GM23338 (cell line): ENCODE results near the gene MAPK6. TPM values are rescaled to one million over a fixed set of nuclear protein-coding genes. Genes with fewer than 3 reads are reported as not detected.

Experiments used
- ATAC-seq: fragments of 200-7000 bp; cut with Tn5 transposase; 3 replicates; pipeline ENCODE4 v1.9.1; 2020
- DNase-seq: peaks from one replicate; pipeline ENCODE4 v3.0.0-alpha.2; 2015; ENCODE audit warnings: low spot score
- H2AFZ ChIP-seq: fragments of 200-600 bp; sonication (generic); 2 replicates; pipeline ENCODE4 v1.8.0; 2016; ENCODE audit warnings: antibody characterized with exemption, mild to moderate bottlenecking, moderate library complexity
- H3F3A ChIP-seq: fragments of 200-600 bp; sonication (generic); replicated peaks from 2 replicates; pipeline ENCODE4 v1.8.0; 2017; ENCODE audit warnings: antibody characterized with exemption, mixed run types, low read depth
- H3K27ac ChIP-seq: fragments of 200-600 bp; sonication (generic); 2 replicates; pipeline ENCODE4 v1.6.1; 2016; ENCODE audit warnings: low read depth
- H3K27me3 ChIP-seq: fragments of 200-600 bp; sonication (generic); 2 replicates; pipeline ENCODE4 v1.8.0; 2016; ENCODE audit warnings: mild to moderate bottlenecking, mixed run types, moderate library complexity; ENCODE audit not compliant: insufficient read depth
- H3K36me3 ChIP-seq: fragments of 200-600 bp; sonication (generic); 2 replicates; pipeline ENCODE4 v1.8.0; 2016; ENCODE audit warnings: mild to moderate bottlenecking; ENCODE audit not compliant: insufficient read depth
- H3K4me1 ChIP-seq: fragments of 200-600 bp; sonication (generic); 2 replicates; pipeline ENCODE4 v1.8.0; 2016; ENCODE audit warnings: mild to moderate bottlenecking, moderate library complexity; ENCODE audit not compliant: insufficient read depth
- H3K4me2 ChIP-seq: fragments of 200-600 bp; sonication (generic); 2 replicates; pipeline ENCODE4 v1.7.1; 2017; ENCODE audit warnings: mixed run types
- H3K4me3 ChIP-seq: fragments of 200-600 bp; sonication (generic); 2 replicates; pipeline ENCODE4 v1.6.1; 2016; ENCODE audit warnings: mixed run types
- H3K79me2 ChIP-seq: fragments of 200-600 bp; sonication (generic); replicated peaks from 2 replicates; pipeline ENCODE4 v1.8.0; 2017; ENCODE audit warnings: mild to moderate bottlenecking; ENCODE audit not compliant: insufficient read depth
- H3K9me2 ChIP-seq: fragments of 200-600 bp; sonication (generic); 2 replicates; pipeline ENCODE4 v1.8.0; 2017; ENCODE audit not compliant: insufficient read depth
- H4K20me1 ChIP-seq: fragments of 200-600 bp; sonication (generic); replicated peaks from 2 replicates; pipeline ENCODE4 v1.8.0; 2017; ENCODE audit warnings: mild to moderate bottlenecking; ENCODE audit not compliant: insufficient read depth
- H3K27ac Mint-ChIP-seq: 2 replicates; pipeline ENCODE4 v1.8.0; 2020; ENCODE audit warnings: inconsistent platforms, mild to moderate bottlenecking, moderate library complexity, mixed read lengths
- H3K27me3 Mint-ChIP-seq: 3 replicates; pipeline ENCODE4 v1.8.0; 2022; ENCODE audit warnings: low read depth, mild to moderate bottlenecking, moderate library complexity, mixed read lengths, inconsistent platforms; ENCODE audit not compliant: insufficient read depth, poor library complexity
- H3K36me3 Mint-ChIP-seq: 3 replicates; pipeline ENCODE4 v1.8.0; 2021; ENCODE audit warnings: low read depth, mild to moderate bottlenecking, inconsistent platforms, moderate library complexity, mixed read lengths
- H3K4me1 Mint-ChIP-seq: 3 replicates; pipeline ENCODE4 v1.8.0; 2020; ENCODE audit warnings: mild to moderate bottlenecking, inconsistent platforms, mixed read lengths
- H3K4me3 Mint-ChIP-seq: 3 replicates; pipeline ENCODE4 v1.8.0; 2021; ENCODE audit warnings: moderate library complexity, mild to moderate bottlenecking, inconsistent platforms, mixed read lengths
- H3K9me3 Mint-ChIP-seq: 3 replicates; pipeline ENCODE4 v1.8.0; 2020; ENCODE audit warnings: moderate library complexity, mild to moderate bottlenecking, inconsistent platforms, mixed read lengths
- polyA plus RNA-seq: library from polyadenylated mRNA; unstranded; fragments of >200 nt; fragmentation: Nextera tagmentation; extraction: Ambion mirVana; gene quantifications from 2 replicates; pipeline ENCODE4 v1.2.1, GENCODE V29; 2016
- total RNA-seq: library from RNA; depleted of rRNA; stranded (reverse); fragments of >200 nt; shearing (Covaris generic); gene quantifications from 2 replicates; pipeline ENCODE4 v1.2.3, GENCODE V29; 2014
- TF ChIP-seq, protein P1 (sequence below): IDR thresholded peaks from 2 replicates; pipeline ENCODE4 v1.6.1; 2016; ENCODE audit warnings: antibody characterized with exemption
- TF ChIP-seq, protein P2 (sequence below): IDR thresholded peaks from one replicate; pipeline ENCODE4 v1.6.1; 2018; ENCODE audit warnings: antibody characterized with exemption; ENCODE audit not compliant: unreplicated experiment
- TF ChIP-seq, protein P3 (sequence below): fragments of 250-450 bp; sonication (Bioruptor Pico); IDR thresholded peaks from 2 replicates; pipeline ENCODE4 v1.5.0; 2020; ENCODE audit warnings: mild to moderate bottlenecking, moderate library complexity

Gene MAPK6
- total and polyA plus RNA-seq, 2 experiments from 2014 or later, result 40.9 to 92.3 TPM

GRCh38 chr15:52008359-52008697, 10.7 kb upstream of the MAPK6 start:
- Histone ChIP-seq H2AFZ (no peak overlapping the region), H3K27me3 (no peaks in the 10 kb centered on the region), H4K20me1 (no peaks in the 10 kb centered on the region), H3K4me1 (no peaks in the 10 kb centered on the region), H3K4me2 (no peak overlapping the region), H3K79me2 (no peaks in the 10 kb centered on the region), H3K36me3 (no peaks in the 10 kb centered on the region), H3K27ac (no peak overlapping the region), H3K9me2 (no peaks in the 10 kb centered on the region; the same call in 1 of the 2 replicates), H3K4me3 (no peak overlapping the region), H3F3A (no peaks in the 10 kb centered on the region)
- no peak for ATAC-seq
- TF ChIP-seq, protein P1, sequence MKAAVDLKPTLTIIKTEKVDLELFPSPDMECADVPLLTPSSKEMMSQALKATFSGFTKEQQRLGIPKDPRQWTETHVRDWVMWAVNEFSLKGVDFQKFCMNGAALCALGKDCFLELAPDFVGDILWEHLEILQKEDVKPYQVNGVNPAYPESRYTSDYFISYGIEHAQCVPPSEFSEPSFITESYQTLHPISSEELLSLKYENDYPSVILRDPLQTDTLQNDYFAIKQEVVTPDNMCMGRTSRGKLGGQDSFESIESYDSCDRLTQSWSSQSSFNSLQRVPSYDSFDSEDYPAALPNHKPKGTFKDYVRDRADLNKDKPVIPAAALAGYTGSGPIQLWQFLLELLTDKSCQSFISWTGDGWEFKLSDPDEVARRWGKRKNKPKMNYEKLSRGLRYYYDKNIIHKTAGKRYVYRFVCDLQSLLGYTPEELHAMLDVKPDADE, result no peak
- TF ChIP-seq, protein P2, sequence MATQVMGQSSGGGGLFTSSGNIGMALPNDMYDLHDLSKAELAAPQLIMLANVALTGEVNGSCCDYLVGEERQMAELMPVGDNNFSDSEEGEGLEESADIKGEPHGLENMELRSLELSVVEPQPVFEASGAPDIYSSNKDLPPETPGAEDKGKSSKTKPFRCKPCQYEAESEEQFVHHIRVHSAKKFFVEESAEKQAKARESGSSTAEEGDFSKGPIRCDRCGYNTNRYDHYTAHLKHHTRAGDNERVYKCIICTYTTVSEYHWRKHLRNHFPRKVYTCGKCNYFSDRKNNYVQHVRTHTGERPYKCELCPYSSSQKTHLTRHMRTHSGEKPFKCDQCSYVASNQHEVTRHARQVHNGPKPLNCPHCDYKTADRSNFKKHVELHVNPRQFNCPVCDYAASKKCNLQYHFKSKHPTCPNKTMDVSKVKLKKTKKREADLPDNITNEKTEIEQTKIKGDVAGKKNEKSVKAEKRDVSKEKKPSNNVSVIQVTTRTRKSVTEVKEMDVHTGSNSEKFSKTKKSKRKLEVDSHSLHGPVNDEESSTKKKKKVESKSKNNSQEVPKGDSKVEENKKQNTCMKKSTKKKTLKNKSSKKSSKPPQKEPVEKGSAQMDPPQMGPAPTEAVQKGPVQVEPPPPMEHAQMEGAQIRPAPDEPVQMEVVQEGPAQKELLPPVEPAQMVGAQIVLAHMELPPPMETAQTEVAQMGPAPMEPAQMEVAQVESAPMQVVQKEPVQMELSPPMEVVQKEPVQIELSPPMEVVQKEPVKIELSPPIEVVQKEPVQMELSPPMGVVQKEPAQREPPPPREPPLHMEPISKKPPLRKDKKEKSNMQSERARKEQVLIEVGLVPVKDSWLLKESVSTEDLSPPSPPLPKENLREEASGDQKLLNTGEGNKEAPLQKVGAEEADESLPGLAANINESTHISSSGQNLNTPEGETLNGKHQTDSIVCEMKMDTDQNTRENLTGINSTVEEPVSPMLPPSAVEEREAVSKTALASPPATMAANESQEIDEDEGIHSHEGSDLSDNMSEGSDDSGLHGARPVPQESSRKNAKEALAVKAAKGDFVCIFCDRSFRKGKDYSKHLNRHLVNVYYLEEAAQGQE, result no peak
- TF ChIP-seq, protein P3, sequence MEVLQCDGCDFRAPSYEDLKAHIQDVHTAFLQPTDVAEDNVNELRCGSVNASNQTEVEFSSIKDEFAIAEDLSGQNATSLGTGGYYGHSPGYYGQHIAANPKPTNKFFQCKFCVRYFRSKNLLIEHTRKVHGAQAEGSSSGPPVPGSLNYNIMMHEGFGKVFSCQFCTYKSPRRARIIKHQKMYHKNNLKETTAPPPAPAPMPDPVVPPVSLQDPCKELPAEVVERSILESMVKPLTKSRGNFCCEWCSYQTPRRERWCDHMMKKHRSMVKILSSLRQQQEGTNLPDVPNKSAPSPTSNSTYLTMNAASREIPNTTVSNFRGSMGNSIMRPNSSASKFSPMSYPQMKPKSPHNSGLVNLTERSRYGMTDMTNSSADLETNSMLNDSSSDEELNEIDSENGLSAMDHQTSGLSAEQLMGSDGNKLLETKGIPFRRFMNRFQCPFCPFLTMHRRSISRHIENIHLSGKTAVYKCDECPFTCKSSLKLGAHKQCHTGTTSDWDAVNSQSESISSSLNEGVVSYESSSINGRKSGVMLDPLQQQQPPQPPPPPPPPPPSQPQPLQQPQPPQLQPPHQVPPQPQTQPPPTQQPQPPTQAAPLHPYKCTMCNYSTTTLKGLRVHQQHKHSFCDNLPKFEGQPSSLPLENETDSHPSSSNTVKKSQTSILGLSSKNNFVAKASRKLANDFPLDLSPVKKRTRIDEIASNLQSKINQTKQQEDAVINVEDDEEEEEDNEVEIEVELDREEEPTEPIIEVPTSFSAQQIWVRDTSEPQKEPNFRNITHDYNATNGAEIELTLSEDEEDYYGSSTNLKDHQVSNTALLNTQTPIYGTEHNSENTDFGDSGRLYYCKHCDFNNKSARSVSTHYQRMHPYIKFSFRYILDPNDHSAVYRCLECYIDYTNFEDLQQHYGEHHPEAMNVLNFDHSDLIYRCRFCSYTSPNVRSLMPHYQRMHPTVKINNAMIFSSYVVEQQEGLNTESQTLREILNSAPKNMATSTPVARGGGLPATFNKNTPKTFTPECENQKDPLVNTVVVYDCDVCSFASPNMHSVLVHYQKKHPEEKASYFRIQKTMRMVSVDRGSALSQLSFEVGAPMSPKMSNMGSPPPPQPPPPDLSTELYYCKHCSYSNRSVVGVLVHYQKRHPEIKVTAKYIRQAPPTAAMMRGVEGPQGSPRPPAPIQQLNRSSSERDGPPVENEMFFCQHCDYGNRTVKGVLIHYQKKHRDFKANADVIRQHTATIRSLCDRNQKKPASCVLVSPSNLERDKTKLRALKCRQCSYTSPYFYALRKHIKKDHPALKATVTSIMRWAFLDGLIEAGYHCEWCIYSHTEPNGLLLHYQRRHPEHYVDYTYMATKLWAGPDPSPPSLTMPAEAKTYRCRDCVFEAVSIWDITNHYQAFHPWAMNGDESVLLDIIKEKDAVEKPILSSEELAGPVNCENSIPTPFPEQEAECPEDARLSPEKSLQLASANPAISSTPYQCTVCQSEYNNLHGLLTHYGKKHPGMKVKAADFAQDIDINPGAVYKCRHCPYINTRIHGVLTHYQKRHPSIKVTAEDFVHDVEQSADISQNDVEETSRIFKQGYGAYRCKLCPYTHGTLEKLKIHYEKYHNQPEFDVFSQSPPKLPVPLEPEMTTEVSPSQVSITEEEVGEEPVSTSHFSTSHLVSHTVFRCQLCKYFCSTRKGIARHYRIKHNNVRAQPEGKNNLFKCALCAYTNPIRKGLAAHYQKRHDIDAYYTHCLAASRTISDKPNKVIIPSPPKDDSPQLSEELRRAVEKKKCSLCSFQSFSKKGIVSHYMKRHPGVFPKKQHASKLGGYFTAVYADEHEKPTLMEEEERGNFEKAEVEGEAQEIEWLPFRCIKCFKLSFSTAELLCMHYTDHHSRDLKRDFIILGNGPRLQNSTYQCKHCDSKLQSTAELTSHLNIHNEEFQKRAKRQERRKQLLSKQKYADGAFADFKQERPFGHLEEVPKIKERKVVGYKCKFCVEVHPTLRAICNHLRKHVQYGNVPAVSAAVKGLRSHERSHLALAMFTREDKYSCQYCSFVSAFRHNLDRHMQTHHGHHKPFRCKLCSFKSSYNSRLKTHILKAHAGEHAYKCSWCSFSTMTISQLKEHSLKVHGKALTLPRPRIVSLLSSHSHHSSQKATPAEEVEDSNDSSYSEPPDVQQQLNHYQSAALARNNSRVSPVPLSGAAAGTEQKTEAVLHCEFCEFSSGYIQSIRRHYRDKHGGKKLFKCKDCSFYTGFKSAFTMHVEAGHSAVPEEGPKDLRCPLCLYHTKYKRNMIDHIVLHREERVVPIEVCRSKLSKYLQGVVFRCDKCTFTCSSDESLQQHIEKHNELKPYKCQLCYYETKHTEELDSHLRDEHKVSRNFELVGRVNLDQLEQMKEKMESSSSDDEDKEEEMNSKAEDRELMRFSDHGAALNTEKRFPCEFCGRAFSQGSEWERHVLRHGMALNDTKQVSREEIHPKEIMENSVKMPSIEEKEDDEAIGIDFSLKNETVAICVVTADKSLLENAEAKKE (CRISPR knock-in tag), result no peak
- no peaks in the 10 kb centered on the region for H3K36me3 Mint-ChIP-seq
- H3K27ac Mint-ChIP-seq, result no peak overlapping the region
- no peaks in the 10 kb centered on the region for H3K27me3 Mint-ChIP-seq
- DNase-seq, result no peak
- no peaks in the 10 kb centered on the region for H3K9me3 Mint-ChIP-seq
- no peak overlapping the region for H3K4me3 Mint-ChIP-seq
- H3K4me1 Mint-ChIP-seq, result no peaks in the 10 kb centered on the region
